IPS-18c (cell line): ENCODE measurements around the gene RAB40B.

Experiments
- H3K4me3 ChIP-seq: 2 replicates; pipeline ENCODE4 v1.7.0; 2013; ENCODE audit warnings: low read depth, mild to moderate bottlenecking, low read length, moderate library complexity; ENCODE audit not compliant: insufficient read depth
- H3K9me3 ChIP-seq: one replicate; pipeline ENCODE4 v1.6.1; 2013; ENCODE audit warnings: mild to moderate bottlenecking, low read length, moderate library complexity; ENCODE audit not compliant: control insufficient read depth, insufficient read depth

RAB40B gene

DNA sequence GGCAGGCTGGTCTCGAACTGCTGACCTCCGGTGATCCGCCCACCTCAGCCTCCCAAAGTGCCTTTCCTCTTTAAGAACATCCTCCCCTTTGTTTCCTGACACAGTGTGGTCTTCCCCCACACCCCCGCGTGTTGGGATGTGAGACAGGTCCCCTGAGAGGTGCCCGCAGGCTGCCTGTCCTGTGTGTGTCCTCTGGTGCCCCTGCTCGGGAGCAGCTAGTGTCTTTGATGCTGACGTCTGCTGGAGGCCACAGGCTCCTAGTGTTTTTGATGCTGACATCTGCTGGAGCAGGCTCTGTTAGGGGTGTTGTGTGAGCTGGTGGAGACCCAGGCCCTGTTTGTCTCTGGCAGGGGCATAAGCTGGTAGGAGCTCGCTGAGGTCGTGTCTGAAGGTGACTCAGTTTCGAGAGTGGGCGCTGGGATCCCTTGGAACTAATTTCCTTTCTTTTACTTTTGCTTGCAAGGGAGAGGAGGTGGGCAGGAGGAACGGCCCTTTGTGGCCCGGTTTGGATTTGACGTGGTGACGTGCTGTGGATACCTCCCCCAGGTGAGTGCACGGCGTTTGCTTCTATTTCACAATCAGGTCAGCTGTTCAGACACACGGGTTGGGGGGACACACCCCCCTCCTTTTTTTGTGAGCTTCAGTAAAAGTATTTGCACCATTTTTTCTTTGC, 24.0 kb upstream of the RAB40B start:
- H3K9me3 ChIP-seq = no peaks in the 10 kb centered on the region
- H3K4me3 ChIP-seq = no peak overlapping the region

DNA sequence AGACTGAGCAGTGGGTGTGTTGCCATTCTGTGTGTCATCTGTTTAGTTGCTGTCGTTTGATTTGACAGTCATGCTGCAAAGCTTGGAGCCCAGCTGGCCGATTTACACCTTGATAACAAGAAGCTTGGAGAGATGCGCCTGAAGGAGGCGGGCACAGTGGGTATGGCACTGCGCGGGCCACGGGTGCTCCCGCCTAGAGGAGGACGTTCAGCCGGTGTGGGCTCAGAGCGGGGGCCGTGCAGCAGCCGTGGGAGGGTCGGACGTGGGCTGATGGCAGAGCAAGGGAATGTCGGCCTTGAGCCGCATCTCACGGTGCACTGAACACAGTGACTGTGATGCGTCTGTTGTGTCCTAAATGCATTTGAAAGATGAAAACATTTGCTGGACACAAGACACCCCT, 21.7 kb upstream of the RAB40B start:
- Histone ChIP-seq H3K4me3 (no peak overlapping the region), H3K9me3 (no peaks in the 10 kb centered on the region)

DNA sequence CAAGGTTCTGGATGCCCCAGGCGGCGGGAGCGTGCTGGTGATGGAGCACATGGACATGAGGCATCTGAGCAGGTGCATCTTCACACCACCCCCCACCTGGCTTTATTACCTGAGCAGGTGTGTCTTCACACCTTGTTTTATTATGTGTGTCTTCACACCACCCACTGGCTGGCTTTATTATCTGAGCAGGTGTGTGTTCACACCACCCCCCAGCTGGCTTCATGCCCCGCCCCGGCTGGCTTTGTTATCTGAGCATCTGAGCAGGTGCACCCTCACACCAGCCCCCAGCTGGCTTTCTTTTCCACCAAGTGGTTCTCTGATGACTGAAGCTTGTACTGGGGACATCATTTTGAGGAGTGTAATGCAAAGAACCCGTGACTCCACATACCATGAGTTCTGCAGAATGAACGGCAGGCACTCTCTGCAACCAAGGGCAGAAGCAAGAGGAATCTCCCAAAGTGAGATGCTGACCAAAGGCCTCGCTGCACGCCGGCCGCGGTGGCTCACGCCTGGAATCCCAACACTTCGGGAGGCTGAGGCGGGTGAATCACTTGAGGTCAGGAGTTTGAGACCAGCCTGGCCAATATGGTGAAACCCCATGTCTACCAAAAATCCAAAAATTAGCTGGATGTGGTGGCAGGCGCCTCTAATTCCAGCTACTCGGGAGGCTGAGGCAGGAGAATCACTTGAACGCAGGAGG, 20.6 kb upstream of the RAB40B start:
- Histone ChIP-seq H3K9me3 (no peaks in the 10 kb centered on the region), H3K4me3 (no peak overlapping the region)

DNA sequence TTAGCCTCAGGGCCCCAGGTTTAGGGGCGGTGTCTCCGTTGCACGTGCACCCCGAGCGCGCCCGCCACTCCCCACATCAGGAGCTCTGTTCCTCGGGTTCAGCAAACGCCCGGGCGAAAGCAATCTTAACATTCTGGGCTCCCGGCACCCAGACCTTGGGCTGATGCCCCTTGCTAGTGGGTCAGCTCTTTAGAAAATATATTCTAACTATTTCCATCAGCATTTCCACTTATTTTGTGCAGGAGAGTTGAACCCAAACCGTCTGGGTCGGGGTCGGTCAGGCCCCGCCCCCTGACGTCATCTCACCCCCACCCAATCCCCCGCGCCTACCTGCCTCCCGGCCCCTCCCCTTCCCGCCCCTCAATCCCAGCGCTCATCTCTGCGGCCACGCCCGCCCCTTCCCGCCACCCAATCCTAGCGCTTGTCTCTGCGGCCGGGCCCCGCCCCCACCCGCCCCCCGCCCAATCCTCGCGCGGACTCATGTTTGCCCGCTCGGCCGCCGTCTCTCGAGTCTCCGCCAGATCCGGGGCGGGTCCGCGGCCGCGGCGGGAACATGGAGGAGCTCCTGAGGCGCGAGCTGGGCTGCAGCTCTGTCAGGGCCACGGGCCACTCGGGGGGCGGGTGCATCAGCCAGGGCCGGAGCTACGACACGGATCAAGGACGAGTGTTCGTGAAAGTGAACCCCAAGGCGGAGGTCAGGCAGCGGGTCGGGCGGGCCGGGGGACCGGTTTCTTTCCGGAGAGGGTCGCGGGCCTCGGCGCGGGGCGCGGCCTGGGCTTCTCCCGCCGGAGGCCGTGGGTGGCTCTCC, 17.9 kb upstream of the RAB40B start, which contains the start of gene FN3KRP:
Gene FN3KRP (plus strand): TSS at position 504 of the 808 bp plus-strand sequence. CDS start 50 bp downstream, at position 554.
- no peaks in the 10 kb centered on the region for H3K9me3 ChIP-seq
- peak within 1 kb of the TSS; percentile 88 for H3K4me3 ChIP-seq

DNA sequence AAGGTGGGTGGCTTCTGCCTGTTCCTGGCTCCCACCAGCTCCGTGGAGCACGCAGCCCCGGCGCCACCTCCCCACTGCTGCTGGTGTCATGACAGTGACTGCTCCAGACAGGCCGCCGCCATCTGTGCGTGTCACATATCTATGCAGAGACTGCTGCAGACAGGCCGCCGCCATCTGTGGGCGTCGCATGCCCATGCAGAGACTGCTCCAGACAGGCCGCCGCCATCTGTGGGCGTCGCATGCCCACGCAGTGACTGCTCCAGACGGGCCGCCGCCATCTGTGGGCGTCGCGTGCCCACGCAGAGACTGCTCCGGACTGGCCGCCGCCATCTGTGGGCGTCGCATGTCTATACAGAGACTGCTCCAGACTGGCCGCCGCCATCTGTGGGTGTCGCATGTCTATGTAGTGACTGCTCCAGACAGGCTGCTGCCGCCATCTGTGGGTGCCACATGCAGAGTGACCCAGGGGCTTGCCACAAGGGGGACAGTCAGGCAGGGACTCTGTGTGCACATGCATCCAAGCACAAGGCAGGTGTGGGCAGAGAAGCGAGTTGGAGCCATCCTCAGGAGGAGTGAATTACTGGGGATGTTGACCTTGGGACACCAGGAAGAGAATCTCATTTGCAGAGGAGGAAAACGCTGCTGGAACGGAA, 14.7 kb upstream of the RAB40B start:
- no peaks in the 10 kb centered on the region for H3K9me3 ChIP-seq
- no peak overlapping the region for H3K4me3 ChIP-seq

DNA sequence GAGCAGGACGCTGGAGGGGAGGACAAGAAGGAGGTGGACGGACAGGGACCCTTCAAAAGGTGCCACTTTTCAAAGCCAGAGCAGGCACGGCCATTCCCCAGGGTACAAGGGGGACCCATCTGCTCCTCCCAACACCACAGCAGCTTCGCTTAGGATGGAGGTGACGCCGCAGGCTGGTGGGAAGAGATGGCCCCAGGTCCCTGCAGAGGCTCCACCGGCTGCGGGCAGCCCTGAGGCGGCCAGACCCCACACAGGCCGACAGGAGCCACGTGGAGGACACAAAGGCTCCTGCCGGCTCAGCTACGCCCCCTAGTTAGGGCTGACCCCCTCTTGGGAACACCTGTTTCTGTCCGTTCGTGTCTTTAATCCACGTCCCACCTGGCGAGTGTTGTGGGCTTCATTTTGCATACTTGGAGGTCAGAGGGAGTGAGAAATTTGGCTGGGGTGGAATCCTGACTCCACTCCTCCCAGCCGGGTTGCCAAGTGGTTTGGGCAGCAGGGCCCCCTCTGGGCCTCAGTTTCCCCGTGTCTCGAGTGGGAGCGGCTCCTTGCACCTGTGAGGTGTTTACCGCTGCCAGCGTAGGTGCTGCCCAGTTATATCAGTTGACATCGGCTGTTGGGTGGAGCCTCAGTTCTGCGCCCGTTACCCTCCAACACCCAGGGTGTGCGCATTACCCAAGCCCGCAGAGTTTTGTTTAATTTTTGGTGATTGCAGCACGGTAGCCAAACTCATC, 12.2 kb upstream of the RAB40B start:
- H3K9me3 ChIP-seq = no peaks in the 10 kb centered on the region
- no peak overlapping the region for H3K4me3 ChIP-seq

DNA sequence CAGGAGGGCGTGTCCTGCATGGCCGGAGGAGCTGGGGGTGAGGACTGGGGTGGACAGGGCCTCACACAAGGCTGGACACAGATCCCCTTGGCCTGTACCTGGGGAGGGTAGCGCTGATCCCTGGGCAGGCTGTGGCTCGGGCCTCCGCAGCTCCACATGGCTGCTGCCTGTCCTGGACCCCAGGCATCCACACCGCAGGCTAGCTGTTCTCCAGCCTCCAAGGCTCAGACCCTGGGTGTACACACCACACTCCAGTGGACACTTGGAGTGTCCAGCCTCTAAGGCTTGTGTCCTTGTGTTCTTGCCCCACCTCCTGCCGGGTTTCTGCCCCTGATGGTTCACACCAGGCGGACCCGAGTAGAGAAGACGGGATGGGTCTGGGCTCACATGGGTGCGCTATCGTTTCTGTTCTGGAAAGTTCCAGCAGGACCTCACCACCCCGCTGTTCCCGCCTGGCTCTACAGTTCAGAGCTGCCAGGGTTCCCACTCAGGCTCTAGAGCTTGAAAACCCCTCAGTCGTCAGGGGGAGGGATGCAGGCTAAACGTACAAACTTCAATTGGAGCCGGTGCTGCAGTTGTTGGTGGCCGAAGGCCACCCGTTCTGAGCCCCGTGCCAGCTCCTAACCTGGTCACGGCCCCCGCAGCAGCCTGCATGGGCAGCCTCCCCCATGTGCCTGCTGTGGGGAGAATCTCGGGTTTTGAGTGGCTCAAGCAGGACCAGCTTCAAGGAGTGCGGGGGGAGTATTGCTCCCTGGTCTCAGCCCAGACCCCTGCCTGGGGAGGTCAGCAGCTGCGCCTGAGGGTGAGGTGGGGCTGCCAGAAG, 11.4 kb upstream of the RAB40B start:
- Histone ChIP-seq H3K4me3 (no peak overlapping the region), H3K9me3 (no peaks in the 10 kb centered on the region)

DNA sequence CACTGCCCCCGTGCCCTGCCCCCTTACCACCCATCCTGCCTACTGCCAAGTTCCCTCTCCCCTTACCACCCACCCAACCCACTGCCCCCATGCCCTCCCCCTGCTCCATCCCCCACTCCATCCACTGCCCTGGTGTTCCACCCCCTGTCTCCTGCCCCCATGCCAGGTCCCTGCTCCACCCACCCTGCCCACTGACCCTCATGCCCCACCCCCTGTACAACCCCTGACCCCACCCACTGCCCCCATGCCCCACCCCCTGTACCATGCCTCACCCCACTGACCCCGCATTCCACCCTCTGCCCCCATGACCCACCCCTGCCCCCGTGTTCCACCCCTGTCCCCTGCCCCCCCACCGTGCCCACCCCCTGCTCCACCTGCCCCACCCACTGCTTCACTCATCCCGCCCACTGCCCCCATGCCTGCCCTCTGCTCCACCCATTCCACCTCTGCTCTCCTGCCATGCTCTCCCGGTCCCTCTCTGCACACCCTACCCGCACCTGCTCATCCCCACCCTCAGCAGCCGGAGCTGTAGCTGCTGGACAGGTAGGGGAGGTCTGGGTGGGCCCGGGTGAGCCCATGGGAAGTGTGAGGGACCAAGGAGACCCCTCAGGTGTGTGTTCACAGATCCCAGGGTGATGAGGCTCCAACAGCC, 10.7 kb upstream of the RAB40B start:
- Histone ChIP-seq H3K9me3 (no peaks in the 10 kb centered on the region), H3K4me3 (no peak overlapping the region)

DNA sequence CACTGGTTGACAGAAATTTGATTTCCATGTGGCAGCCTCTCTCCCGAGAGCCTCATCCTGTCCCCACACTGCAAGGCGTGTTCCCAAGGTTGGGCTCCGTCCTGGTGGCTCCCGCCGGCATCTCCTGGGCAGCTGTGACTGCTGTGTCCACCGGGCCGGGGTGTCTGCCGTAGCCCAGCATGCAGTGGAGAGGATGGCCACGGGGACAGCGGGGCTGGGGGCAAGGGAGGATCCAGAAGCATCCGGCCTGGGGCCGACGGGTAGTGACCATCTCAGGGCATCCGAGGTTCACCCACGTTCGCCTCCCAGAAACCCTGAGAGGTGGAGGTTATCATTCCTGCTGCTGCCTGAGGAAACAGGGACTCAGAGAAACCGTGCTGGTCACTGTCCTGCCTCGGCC, 7.3 kb upstream of the RAB40B start:
- Histone ChIP-seq H3K4me3 (no peak overlapping the region), H3K9me3 (no peaks in the 10 kb centered on the region)

DNA sequence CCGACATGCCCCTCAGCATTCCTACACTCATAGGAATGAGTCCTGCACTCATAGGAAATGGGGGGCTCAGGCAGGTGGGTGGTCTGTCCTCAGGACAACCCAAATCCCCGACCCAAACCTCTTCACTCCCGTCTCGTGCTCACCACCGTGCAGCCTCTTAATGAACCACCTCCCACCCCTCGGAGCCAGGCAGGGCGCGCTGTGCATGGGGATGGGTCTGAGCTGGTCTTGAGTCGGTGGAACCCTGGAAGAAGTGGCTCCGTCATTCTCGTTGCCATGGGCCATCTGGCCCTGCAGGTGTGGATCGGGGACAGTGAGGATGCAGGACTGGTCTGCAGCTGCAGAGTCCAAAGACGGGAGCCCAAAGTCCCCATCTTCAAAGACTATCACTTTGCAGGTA, 6.4 kb upstream of the RAB40B start:
- no peak overlapping the region for H3K4me3 ChIP-seq
- H3K9me3 ChIP-seq = no peaks in the 10 kb centered on the region

DNA sequence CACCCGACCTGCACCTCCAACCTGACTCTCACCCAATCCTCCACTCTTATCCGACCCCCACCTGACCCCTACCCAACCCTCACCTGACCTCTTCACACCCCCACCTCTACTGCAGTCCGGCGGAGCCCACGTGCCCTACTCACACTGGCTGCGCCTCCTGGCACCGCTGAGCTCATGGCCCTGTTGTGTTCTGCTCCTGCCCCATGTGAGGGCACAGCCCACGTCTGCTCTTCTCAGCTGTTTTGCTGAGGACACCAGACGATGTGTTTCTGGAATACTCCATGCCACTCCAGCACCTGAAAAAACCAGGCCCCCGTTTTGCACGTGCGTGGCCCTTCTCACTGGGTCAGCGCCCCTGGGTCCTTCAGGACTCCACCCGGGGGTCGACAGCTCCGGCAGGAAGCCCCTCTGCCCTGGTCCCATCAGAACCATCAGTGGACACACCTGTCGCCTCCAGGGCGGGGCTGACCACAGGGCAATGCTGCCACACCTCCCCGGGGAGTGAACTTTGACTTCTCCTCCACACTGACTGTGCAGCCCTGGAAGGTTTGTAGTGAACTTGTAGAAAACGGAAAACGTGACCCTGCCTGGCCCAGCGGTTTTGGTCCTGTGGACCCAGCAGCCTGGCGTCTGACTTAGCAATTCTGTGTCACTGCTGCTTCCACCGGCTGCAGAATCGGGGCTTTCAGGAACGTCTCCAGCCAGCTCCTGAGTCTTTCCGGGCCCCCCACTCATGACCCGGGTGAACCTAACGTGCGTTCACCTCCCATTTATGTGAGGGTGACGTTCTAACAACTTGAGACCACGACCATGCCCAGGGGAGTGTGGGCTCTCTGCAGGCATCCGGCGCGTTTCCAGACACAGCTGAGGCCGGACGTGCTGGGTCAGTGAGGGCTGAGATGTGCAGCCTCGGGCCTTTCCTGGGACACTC, 5.7 kb upstream of the RAB40B start:
- no peaks in the 10 kb centered on the region for H3K9me3 ChIP-seq
- no peak overlapping the region for H3K4me3 ChIP-seq

DNA sequence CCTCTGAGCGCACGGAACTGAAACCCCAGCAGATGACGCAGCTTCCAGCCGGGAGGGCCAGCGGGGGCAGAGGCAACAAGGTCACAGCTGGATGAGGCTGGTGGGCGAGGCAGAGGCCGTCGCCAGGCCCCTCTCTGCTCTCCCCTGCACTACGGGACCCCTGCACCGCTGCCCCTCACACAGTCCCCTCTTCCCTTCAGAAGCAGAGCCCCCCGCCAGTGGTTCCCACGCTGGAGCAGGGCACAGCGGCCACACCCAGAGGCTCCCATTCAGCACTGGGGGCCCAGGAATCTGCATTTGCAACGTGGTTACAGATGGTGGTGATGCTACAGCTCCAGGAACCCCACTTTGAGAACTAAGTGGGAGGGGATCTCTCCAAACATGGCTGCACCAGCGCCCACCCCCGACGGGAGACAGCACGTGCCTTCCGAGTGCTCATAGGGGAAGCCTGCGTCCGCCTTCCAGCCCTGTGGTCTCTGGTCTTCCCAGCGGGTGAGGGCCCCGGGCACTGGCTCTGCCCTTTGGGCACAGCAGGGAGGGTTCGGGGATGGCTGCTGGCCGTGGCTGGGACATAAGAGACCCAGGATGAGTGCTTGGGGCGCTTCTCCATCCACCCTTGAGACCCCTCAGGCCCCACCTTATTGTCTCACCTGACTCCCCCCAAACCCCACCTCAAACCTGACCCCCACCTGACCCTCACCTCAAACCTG, 4.7 kb upstream of the RAB40B start:
- no peak overlapping the region for H3K4me3 ChIP-seq

DNA sequence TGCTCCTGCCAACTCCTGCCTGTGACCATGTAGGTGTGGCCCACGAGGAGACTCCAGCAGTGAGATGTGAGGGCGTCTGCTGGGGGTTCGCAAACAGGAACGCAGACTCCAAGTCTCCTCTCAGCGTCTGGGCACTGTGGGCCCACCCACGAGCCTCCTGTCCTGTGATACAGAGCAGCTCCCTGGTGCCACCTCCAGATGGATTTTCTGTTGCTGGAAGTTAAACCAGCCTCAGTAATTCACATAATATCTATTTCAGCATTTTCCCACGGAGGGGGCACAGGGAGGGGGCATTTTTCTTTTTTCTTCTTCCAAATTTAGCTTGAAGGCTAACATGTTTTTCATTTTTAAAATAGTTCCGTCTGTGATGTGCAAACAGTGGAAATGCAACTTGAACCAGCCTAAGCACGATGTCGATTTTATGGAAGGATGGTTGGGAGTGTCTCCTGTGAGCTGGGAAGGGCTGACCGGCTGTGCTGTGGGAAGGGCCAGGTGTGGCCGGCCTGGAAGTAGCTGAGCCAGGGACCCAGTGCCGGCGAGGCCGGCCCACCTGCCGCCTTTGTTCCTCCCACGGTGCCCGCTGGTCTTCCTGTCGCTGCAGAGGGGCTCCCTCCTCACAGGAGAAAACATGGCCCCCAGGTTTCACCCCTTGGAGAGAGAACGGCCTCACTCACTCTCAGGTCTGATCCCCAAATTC, 3.9 kb upstream of the RAB40B start:
- Histone ChIP-seq H3K9me3 (no peaks in the 10 kb centered on the region), H3K4me3 (no peak overlapping the region)

More for the DNA sequence above, 4.7 kb upstream of the RAB40B start:
- H3K9me3 ChIP-seq = no peaks in the 10 kb centered on the region

DNA sequence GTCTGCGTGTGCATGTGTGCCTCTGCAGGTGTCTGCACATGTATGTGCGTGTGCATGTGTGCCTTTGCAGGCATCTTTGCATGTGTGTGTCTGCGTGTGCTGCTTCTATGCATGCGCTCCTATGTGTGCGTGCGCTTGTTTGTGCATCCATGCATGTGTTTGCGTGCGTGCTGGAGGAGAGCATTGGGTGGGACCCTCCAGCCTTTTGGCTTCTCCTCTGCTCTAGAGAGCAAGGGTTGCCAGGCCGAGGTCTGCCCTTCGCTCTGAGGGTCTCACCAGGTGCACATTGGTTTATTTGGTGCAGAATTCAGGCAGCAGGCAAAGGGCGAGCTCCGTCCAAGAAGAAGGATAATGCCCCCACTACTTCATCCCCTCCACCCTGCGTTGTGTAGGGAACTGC, 1.1 kb upstream of the RAB40B start:
- Histone ChIP-seq H3K4me3 (no peak overlapping the region), H3K9me3 (no peaks in the 10 kb centered on the region)
